Activated naive CD4-positive, alpha-beta T cell treated with anti-CD3 and anti-CD28 coated beads, Interleukin-2, amount 50 U/mL, for 72 hours (primary cell): ENCODE results near the gene RXFP3. TPM values are rescaled to one million over a fixed set of nuclear protein-coding genes. Genes with fewer than 3 reads are reported as not detected.

ENCODE experiments used
- ATAC-seq, 2 donors: fragments of 150-1000 bp; cut with Tn5 transposase; 2 replicates each; pipeline ENCODE4 v1.10.0; 2021; ENCODE audit warnings: mild to moderate bottlenecking in 2 of 2, moderate library complexity in 2 of 2
- DNase-seq, 2 donors: peaks; one replicate each; pipeline ENCODE4 v3.0.0; 2021 to 2022; ENCODE audit warnings: low spot score in 2 of 2
- H3K27ac Mint-ChIP-seq, 2 donors: one replicate each; pipeline ENCODE4 v1.8.0; 2022; ENCODE audit warnings: mild to moderate bottlenecking in 2 of 2, mixed read lengths in 2 of 2
- H3K36me3 Mint-ChIP-seq, 2 donors: one replicate each; pipeline ENCODE4 v1.8.0; 2022; ENCODE audit warnings: mixed read lengths in 2 of 2
- H3K9me3 Mint-ChIP-seq, 2 donors: one replicate each; pipeline ENCODE4 v1.8.0; 2022; ENCODE audit warnings: mixed read lengths in 2 of 2
- total RNA-seq, 2 donors: library from RNA; stranded (reverse); gene quantifications; one replicate each; pipeline ENCODE4 v1.2.3, GENCODE V29; 2022

Gene RXFP3
- total RNA-seq, 2 donors from 2014 or later, result not detected

- H3K36me3 Mint-ChIP-seq, result peaks cover 0 to 12% of the 10 kb centered on the region in 2 donors
- DNase-seq (no peak), ATAC-seq (no peak)
- peaks cover 5 to 6% of the 10 kb centered on the region in 2 donors for H3K9me3 Mint-ChIP-seq
- no peak overlapping the region for H3K27ac Mint-ChIP-seq
Measured at GRCh38 chr5:33958176-33958575, 22.0 kb downstream of the RXFP3 start.

DNA sequence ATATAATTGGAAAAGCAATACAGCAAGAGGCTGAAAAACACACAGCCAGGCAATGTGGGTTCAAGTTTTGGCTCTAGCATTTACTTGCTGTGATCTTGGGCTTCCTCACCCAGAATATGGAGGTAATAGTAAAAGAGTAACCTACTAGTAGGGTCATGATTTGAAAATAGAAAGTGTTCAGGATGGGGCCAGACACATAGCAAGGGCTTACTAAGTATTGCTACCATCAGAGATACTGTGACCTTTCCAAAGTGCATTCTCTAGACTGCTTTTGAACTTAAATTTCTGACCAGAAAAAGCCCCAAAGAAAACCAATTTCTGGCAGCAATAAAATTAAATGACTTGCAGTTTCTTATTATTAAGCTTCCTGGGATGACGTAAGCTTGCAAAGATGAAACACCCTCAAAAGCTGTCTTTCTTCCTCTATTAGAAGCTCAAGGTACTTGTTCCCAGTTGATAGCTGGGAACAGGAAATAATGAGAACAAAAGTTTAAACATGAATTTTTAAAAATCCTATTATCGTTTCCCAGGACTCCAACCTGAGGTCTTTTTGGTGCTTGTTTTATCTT, 28.0 kb downstream of the RXFP3 start:
- peak in 1 of 2 donors; percentile 49 for ATAC-seq
- DNase-seq, result no peak
- Mint-ChIP-seq H3K36me3 (no peaks in the 10 kb centered on the region), H3K9me3 (no peaks in the 10 kb centered on the region), H3K27ac (no peak overlapping the region)

GRCh38 chr5:33966805-33967204, 30.6 kb downstream of the RXFP3 start:
- H3K27ac Mint-ChIP-seq, result no peak overlapping the region
- no peaks in the 10 kb centered on the region for H3K36me3 Mint-ChIP-seq
- no peaks in the 10 kb centered on the region for H3K9me3 Mint-ChIP-seq
- DNase-seq (no peak), ATAC-seq (no peak)

- H3K27ac Mint-ChIP-seq, result no peak overlapping the region
- no peaks in the 10 kb centered on the region for H3K9me3 Mint-ChIP-seq
- H3K36me3 Mint-ChIP-seq, result no peaks in the 10 kb centered on the region
- DNase-seq (no peak), ATAC-seq (no peak)
Measured at GRCh38 chr5:33968211-33969005, 32.2 kb downstream of the RXFP3 start.

DNA sequence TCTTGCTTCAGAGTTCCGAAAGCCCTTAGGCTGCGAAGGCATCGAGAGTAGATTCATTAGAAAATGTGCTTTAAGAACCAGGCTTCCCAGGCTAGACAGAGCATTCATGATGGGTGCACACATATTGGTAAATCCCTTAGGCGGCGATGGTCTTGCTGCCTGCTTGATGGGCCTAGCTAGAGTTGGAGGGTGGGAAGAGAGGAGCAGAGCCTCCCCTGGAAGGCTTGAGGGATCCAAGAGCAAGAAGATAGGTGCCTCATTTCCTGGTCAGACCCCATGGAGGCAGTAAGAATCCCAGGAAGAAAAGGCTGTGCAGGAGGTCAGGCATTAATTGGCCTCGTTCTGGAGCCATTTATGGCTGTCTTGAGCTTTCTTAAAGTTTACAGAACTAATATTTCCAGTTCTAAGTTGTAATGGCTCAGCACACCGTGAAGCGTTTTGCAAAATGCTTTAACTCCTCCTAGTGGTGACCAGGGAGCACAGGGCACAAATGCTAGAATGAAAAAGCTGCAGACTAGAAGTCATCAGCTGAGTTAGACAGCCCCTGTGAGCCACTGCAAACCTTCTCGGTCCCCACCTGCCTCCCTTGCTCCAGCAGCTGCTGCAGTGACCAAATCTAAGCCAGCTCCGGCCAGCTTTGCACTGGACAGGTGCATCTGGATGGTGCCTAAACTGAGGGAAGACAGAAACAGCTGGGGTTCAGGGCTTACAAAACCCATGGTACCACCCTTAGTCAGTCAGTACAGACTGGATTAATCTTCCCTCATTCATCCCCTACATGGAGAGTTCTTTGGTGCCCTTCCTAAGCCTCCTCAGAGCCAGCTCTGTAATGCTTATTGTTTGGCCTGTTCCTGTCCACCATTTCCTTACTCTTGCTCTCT, 33.6 kb downstream of the RXFP3 start:
- DNase-seq (no peak), ATAC-seq (peak; percentile 34 to 60)
- Mint-ChIP-seq H3K36me3 (no peaks in the 10 kb centered on the region), H3K27ac (no peak overlapping the region), H3K9me3 (no peaks in the 10 kb centered on the region)

DNA sequence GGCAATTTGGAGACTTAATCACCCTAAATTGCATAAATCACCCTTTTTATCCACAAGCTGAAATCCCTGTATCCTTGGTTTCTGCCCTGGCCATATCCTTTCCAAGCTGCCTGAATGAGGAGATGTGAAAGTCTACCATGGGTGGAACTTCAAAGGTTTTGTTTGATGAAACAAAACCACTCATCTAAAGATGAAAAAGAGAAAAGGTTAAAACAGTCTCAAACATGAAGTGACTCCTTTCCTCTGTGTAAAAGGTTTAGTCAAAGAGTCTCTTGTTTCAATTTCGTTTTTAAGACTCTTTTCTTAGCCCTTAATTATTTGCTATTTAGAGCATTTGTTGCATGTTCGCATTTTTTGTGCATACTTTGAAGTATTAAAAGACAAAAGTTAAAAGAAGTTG, 37.1 kb downstream of the RXFP3 start:
- peak overlapping the region in 1 of 2 donors; percentile 26 for H3K27ac Mint-ChIP-seq
- no peak for DNase-seq
- ATAC-seq, result peak; percentile 86 to 96
- no peaks in the 10 kb centered on the region for H3K9me3 Mint-ChIP-seq
- no peaks in the 10 kb centered on the region for H3K36me3 Mint-ChIP-seq

GRCh38 chr5:33975852-33976251, 39.7 kb downstream of the RXFP3 start:
- ATAC-seq (no peak), DNase-seq (no peak)
- Mint-ChIP-seq H3K36me3 (no peaks in the 10 kb centered on the region), H3K27ac (no peak overlapping the region), H3K9me3 (no peaks in the 10 kb centered on the region)

GRCh38 chr5:33976307-33976706, 40.1 kb downstream of the RXFP3 start:
- H3K9me3 Mint-ChIP-seq, result no peaks in the 10 kb centered on the region
- no peak overlapping the region for H3K27ac Mint-ChIP-seq
- H3K36me3 Mint-ChIP-seq, result no peaks in the 10 kb centered on the region
- ATAC-seq, result no peak
- DNase-seq, result no peak

DNA sequence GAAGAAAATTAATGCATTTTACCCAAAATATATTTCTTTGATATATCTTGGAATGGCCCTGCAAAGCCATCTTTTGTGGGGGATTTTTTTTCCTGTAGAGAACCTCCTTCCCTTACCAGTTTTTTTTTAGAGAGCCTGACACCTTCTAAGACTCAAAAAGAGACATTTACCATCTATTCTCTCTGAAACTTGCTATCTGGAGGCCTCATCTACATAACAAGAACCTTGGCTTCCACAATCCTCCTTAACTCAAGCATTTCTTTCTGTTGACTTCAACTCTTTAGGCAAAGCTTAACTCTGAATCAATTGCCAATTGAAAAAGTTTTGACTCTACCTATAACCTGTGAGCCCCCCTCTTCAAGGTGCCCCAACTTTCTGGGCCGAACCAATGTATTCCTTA, 42.1 kb downstream of the RXFP3 start:
- Mint-ChIP-seq H3K9me3 (no peaks in the 10 kb centered on the region), H3K36me3 (no peaks in the 10 kb centered on the region)
- ATAC-seq, result no peak

DNA sequence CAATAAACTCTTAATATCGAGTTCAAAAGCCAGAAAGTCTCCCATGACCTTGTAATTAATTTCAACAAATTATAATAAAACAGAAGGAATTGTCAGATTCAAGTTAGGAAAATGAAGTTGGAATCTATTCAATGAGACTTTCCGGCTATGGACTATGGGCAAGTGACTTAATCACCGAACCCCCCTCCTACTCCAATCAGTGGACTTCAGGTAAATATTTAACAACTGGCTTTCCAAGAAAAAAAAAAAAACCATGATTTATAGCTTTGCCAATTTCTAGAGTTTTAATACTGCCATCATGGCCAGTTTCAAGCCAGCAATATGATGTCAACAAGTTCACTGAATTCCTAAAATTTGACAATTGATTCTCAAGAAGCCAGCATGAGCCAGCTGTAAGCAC, 43.8 kb downstream of the RXFP3 start:
- ATAC-seq, result no peak
- no peak for DNase-seq
- no peaks in the 10 kb centered on the region for H3K9me3 Mint-ChIP-seq
- H3K36me3 Mint-ChIP-seq, result no peaks in the 10 kb centered on the region
- no peak overlapping the region for H3K27ac Mint-ChIP-seq

More for the DNA sequence above, 42.1 kb downstream of the RXFP3 start:
- no peak overlapping the region for H3K27ac Mint-ChIP-seq
- DNase-seq, result no peak

- no peak overlapping the region for H3K27ac Mint-ChIP-seq
- ATAC-seq (no peak), DNase-seq (no peak)
- H3K9me3 Mint-ChIP-seq, result no peaks in the 10 kb centered on the region
- no peaks in the 10 kb centered on the region for H3K36me3 Mint-ChIP-seq
Measured at GRCh38 chr5:33981408-33982162, 45.4 kb downstream of the RXFP3 start.

DNA sequence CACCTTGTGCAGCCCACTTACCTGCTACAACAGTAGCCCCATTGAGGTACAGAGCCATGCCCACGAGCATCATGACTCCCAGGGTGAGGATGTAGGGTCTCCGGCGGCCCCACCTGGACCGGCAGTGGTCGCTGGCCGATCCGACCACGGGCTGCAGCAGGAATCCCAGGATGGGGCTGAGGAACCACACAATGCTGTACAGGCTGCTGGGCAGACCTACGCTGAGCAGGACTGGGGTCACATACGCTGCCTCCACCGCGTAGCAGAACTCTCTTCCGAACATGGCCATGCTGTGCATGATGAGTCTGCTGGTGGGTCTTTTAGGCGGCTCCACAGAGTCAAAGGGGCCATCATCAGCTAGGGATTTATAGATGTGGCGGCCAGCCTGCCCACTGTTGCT, 48.0 kb downstream of the RXFP3 start:
- H3K27ac Mint-ChIP-seq, result no peak overlapping the region
- H3K36me3 Mint-ChIP-seq, result peaks cover 8 to 9% of the 10 kb centered on the region in 2 donors
- DNase-seq (no peak), ATAC-seq (no peak)
- H3K9me3 Mint-ChIP-seq, result no peaks in the 10 kb centered on the region

DNA sequence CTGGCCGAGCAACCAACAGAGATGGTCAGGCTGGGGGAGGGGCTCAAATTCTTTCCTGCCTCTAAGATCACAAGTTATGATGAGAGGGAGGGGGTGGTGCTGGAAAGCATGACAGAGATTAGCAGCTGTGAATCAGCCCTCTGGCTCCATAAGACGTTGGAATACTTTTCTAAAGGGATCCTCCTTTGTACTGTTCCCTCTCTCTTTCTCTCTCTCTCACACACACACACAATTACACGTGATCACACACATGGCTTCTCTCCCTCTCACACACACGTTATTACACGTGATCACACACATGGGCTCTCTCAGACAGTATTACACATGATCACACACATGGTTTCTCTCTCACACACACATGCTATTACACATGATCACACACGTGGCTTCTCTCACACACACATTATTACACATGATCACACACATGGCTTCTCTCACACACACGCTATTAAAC, 48.5 kb downstream of the RXFP3 start, which contains the start of gene SLC45A2:
Gene SLC45A2 (minus strand): TSS at position 23 of the 454 bp plus-strand sequence. CDS start 110 bp downstream, outside the sequence.
- no peaks in the 10 kb centered on the region for H3K9me3 Mint-ChIP-seq
- no peak within 1 kb of the TSS for H3K27ac Mint-ChIP-seq
- ATAC-seq (no peak), DNase-seq (no peak)
- peaks cover 8 to 9% of the 10 kb centered on the region in 2 donors for H3K36me3 Mint-ChIP-seq

GRCh38 chr5:33985447-33985846, 49.3 kb downstream of the RXFP3 start:
- Mint-ChIP-seq H3K9me3 (no peaks in the 10 kb centered on the region), H3K27ac (no peak overlapping the region), H3K36me3 (peaks cover 8 to 9% of the 10 kb centered on the region in 2 donors)
- no peak for DNase-seq
- no peak for ATAC-seq
